ENCODE measurements around the gene IL16. TPM values are rescaled to one million over a fixed set of nuclear protein-coding genes. Genes with fewer than 3 reads are reported as not detected.

IL16 gene
- total RNA-seq, 1 donor from 2014 or later = 34.6 TPM

DNA sequence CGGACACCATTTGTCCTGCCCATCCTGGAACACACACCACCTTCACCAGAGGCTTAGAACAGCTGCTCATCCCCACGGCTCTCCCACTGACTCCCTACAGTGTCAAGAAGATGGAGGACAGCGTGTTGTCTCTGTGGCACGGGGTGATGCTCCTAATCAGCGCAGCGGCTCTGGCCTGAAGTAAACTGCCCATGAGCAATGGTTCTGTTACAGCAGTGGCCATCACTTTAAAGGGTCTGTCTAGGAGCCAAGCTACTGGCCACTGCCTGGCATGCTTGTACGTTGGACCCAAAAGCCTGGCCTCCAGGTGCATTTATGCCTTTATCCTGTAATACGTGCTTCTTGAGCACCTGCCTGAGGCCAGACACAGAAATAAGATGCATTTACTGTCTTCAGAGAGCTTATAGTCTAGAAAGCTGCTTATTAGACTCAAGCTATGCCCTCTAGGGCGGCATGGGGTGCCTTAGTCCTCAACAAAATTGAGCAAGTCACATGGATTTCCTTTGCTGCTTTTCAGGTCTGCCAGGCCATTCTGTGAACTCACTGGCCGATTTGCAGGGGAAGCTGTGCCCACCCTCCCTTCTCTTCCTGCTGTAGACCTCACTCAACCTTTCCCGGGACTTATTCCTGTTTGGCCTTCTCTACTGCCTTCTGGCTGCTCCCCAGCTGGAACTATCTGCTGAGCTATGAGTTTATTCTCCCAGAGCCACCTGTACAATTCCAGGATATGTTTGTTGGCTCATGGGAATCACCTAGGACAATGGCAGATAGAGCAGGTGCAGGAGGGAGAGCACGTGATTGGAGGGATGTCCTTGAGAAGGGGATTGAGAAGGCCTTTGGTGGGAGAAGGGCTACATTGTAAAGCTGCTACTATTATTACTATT, 75.3 kb downstream of the IL16 start:
- no peak for DNase-seq

DNA sequence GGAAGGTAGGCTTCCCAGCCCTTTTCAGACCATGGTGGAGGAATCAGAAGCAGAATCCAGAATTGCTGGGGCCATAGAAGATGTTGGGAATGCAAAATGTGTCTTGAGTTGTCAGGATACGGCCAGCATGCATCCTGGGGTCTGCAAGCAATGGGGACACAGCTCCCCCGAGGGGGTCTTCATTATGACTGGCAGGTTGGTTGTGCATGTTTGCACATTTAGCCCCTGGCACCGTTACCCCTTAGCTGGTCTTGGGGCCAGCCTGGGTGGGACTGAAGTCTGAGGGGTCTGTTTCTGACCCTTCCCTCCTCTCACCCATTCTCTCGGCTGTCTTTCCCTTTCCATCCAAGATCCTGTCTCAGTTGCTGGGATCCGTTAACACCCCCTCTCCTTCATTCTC, 76.5 kb downstream of the IL16 start:
- intact Hi-C loops (cut with DNase I) = no loop called here
- Histone ChIP-seq H3K36me3 (peaks cover 45% of the 10 kb centered on the region), H3K9me3 (no peaks in the 10 kb centered on the region), H3K27me3 (ENCODE audit: low read depth) (no peaks in the 10 kb centered on the region), H3K4me1 (peaks cover 21% of the 10 kb centered on the region), H3K27ac (no peak overlapping the region), H3K4me3 (no peak overlapping the region)
- TF ChIP-seq, protein P1, sequence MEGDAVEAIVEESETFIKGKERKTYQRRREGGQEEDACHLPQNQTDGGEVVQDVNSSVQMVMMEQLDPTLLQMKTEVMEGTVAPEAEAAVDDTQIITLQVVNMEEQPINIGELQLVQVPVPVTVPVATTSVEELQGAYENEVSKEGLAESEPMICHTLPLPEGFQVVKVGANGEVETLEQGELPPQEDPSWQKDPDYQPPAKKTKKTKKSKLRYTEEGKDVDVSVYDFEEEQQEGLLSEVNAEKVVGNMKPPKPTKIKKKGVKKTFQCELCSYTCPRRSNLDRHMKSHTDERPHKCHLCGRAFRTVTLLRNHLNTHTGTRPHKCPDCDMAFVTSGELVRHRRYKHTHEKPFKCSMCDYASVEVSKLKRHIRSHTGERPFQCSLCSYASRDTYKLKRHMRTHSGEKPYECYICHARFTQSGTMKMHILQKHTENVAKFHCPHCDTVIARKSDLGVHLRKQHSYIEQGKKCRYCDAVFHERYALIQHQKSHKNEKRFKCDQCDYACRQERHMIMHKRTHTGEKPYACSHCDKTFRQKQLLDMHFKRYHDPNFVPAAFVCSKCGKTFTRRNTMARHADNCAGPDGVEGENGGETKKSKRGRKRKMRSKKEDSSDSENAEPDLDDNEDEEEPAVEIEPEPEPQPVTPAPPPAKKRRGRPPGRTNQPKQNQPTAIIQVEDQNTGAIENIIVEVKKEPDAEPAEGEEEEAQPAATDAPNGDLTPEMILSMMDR (IDR thresholded peaks at IDR 0.05) = no peak
- ATAC-seq (no peak), DNase-seq (no peak)

More for the DNA sequence above, 75.3 kb downstream of the IL16 start:
- Histone ChIP-seq H3K4me1 (peaks cover 21% of the 10 kb centered on the region), H3K36me3 (peaks cover 53% of the 10 kb centered on the region), H3K9me3 (no peaks in the 10 kb centered on the region), H3K4me3 (no peak overlapping the region), H3K27me3 (ENCODE audit: low read depth) (no peaks in the 10 kb centered on the region), H3K27ac (no peak overlapping the region)
- no peak for ATAC-seq
- TF ChIP-seq, protein P1 (IDR thresholded peaks at IDR 0.05) = no peak
- intact Hi-C loops (cut with DNase I) = no loop called here

GRCh38 chr15:81273855-81274254, 77.2 kb downstream of the IL16 start:
- Histone ChIP-seq H3K36me3 (peaks cover 38% of the 10 kb centered on the region), H3K4me1 (peaks cover 21% of the 10 kb centered on the region), H3K27me3 (ENCODE audit: low read depth) (no peaks in the 10 kb centered on the region), H3K4me3 (no peak overlapping the region), H3K27ac (no peak overlapping the region), H3K9me3 (no peaks in the 10 kb centered on the region)
- DNase-seq (no peak), ATAC-seq (no peak)
- intact Hi-C loops (cut with DNase I) = no loop called here
- TF ChIP-seq, protein P1 (IDR thresholded peaks at IDR 0.05) = no peak

DNA sequence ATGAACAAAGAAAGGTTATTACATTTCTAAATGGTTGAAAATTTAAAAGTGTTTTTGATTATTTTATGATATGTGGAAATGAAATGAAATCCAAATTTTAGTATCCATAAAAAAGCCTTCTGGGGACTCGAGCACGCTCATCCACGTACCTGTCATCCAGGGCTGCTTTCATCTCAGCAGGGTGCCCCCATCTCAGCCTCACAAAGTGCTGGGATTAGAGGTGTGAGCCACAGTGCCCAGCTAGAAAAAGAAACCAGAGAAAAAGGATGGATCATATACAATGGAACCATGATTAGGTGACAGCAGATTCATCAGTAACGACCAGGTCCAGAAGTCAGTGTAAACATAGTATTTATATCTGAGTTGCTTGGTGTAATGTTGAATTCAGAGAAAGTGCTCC, 77.6 kb downstream of the IL16 start:
- Histone ChIP-seq H3K36me3 (peaks cover 36% of the 10 kb centered on the region), H3K4me1 (peaks cover 21% of the 10 kb centered on the region), H3K27me3 (ENCODE audit: low read depth) (no peaks in the 10 kb centered on the region), H3K9me3 (no peaks in the 10 kb centered on the region), H3K27ac (no peak overlapping the region), H3K4me3 (no peak overlapping the region)
- intact Hi-C loops (cut with DNase I) = no loop called here
- ATAC-seq = no peak
- DNase-seq = no peak
- TF ChIP-seq, protein P1 (IDR thresholded peaks at IDR 0.05) = no peak

- peaks cover 28% of the 10 kb centered on the region for H3K4me1 ChIP-seq
- peaks cover 36% of the 10 kb centered on the region for H3K36me3 ChIP-seq
- H3K9me3 ChIP-seq = no peaks in the 10 kb centered on the region
- TF ChIP-seq, protein P1 (IDR thresholded peaks at IDR 0.05) = peak; percentile 81
- H3K27me3 ChIP-seq (ENCODE audit: low read depth) = no peaks in the 10 kb centered on the region
- intact Hi-C loops (cut with DNase I) = loop anchor here (5.0 kb wide), 1 partner anchor 127 kb away; no protein-coding TSS in a partner anchor
- peak; percentile 77 for DNase-seq
- ATAC-seq = peak; percentile 90 to 92
- H3K4me3 ChIP-seq = no peak overlapping the region
- no peak overlapping the region for H3K27ac ChIP-seq
These were observed 78.4 kb downstream of the IL16 start for GRCh38 chr15:81274931-81275707.

All from lower lobe of right lung (tissue), 2 donors.